LoVo (cell line): ENCODE data around the gene KCNMB2.

ENCODE experiments used
- DNase-seq: peaks from one replicate; pipeline ENCODE4 v3.0.0-alpha.2; 2016; ENCODE audit warnings: low spot score

The KCNMB2 gene

GRCh38 chr3:178655488-178655887, 119.3 kb downstream of the KCNMB2 start:
- DNase-seq, result no peak

- no peak for DNase-seq
Measured at GRCh38 chr3:178658694-178659325, 122.6 kb downstream of the KCNMB2 start.

GRCh38 chr3:178663201-178663934, 127.1 kb downstream of the KCNMB2 start:
- DNase-seq, result no peak

- no peak for DNase-seq
Measured at GRCh38 chr3:178665747-178666146, 129.5 kb downstream of the KCNMB2 start.

- DNase-seq, result no peak
Measured at GRCh38 chr3:178669022-178669601, 132.9 kb downstream of the KCNMB2 start.

GRCh38 chr3:178669758-178670157, 133.5 kb downstream of the KCNMB2 start:
- DNase-seq, result no peak

GRCh38 chr3:178671377-178671776, 135.1 kb downstream of the KCNMB2 start:
- no peak for DNase-seq

- DNase-seq, result no peak
Measured at GRCh38 chr3:178671791-178672190, 135.6 kb downstream of the KCNMB2 start.

GRCh38 chr3:178672275-178672674, 136.0 kb downstream of the KCNMB2 start:
- DNase-seq, result no peak

GRCh38 chr3:178673529-178673928, 137.3 kb downstream of the KCNMB2 start:
- no peak for DNase-seq

GRCh38 chr3:178676077-178676476, 139.8 kb downstream of the KCNMB2 start:
- no peak for DNase-seq

GRCh38 chr3:178676942-178677790, 140.9 kb downstream of the KCNMB2 start:
- no peak for DNase-seq

- no peak for DNase-seq
Measured at GRCh38 chr3:178677961-178678360, 141.7 kb downstream of the KCNMB2 start.

GRCh38 chr3:178680037-178680436, 143.8 kb downstream of the KCNMB2 start:
- no peak for DNase-seq

- DNase-seq, result no peak
Measured at GRCh38 chr3:178680489-178680888, 144.3 kb downstream of the KCNMB2 start.

GRCh38 chr3:178684881-178685590, 148.8 kb downstream of the KCNMB2 start:
- no peak for DNase-seq

GRCh38 chr3:178685591-178685906, 149.3 kb downstream of the KCNMB2 start:
- no peak for DNase-seq

GRCh38 chr3:178686826-178687225, 150.6 kb downstream of the KCNMB2 start:
- no peak for DNase-seq

GRCh38 chr3:178690571-178690970, 154.3 kb downstream of the KCNMB2 start:
- DNase-seq, result no peak

- no peak for DNase-seq
Measured at GRCh38 chr3:178699364-178699763, 163.1 kb downstream of the KCNMB2 start.

GRCh38 chr3:178699810-178700209, 163.6 kb downstream of the KCNMB2 start:
- DNase-seq, result no peak
